ENCODE measurements around the gene SLC16A1.

Gene SLC16A1

DNA sequence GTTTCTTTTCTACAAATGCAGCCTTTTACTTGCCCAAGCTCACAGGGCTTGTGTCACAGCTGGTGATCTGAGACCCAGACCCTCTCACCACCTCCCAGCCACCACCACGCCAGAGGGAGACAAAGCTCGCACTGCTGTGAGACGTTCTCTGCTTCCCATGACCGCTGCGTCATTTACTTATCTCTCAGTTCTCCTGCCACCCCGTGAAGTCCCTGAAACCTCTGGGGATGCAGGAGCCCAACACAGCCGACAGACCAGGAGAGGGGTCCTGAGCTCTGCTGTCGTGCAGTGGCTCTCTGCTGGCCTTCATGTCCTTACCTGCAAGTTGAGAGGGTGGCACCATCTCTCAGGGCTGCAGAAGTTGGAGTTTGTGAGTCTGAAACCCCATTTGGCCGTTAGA, 77.7 kb downstream of the SLC16A1 start:
- DNase-seq: no peak

GRCh38 chr1:112877750-112878149, 78.2 kb downstream of the SLC16A1 start:
- no peak for DNase-seq

- no peak for DNase-seq
Observed at GRCh38 chr1:112876315-112876714, 79.7 kb downstream of the SLC16A1 start.

GRCh38 chr1:112872551-112872962, 83.4 kb downstream of the SLC16A1 start:
- no peak for DNase-seq

DNA sequence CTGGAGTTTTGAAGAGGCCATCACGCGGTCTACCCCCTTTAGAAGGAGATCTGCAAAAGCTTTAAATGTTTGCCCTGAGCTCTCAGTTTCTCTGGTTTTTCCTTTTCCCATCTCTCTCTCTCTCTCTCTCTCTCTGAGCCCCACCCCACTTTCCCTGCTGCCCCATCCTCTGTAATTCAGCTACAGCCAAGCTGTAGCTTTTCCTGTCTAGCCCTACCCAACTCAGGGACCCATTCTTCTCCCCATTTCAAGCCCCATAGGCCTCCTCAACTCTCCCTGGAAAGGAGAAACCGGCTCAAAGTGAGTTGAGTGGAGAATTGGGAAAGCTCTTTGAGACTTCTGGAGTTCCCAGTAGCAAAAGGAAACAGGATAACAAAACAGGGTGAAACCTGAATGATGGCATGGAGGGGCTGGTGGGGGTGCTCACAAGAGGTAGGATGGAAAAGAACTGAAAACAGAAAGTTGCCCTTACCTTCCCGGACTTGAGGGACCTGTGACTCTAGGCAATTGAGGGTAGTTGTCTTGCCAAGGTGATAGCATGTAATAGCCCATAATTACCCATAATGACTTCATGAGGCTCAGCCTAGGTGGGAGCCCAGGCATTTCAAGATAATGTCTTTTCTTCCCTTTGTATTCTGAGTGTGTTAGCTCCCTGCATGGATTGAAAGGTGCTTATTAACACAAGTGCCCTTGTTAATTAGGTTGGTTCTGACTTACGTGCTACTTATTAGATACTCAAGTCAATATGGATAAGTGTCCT, 84.9 kb downstream of the SLC16A1 start:
- no peak for DNase-seq

DNA sequence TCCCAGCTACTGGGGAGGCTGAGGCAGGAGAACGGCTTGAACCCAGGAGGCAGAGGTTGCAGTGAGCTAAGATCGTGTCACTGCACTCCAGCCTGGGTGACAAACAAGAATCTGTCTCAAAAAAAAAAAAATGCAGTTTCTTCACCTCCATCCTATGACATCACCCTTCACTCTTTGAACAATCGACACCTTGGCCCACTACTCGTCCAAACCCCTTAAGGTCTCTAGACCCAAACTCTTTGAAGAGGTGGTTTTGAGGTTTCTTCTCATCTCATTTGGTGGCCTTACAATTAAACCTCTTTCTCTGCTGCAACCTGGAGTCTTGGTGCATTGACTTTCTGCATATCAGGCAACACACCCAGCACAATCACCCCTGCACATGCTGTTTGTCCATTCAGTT, 86.1 kb downstream of the SLC16A1 start:
- no peak for DNase-seq

GRCh38 chr1:112868191-112868590, 87.8 kb downstream of the SLC16A1 start:
- DNase-seq: no peak

DNA sequence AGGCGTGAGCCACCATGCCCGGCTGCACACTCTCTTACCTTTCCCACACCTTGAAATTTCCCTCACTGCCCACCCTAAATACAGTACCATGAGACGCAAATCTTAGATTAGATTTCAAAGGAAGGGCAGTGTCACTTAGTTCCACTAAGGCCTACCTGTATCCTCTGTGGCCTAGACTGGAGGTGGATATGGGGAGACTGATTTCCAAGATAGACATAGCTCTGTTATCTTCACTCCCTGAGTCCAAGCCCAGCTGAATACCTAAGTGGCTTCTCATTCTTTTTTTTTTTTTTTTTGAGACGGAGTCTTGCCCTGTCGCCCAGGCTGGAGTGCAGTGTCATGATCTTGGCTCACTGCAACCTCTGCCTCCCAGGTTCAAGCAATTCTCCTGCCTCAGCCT, 89.0 kb downstream of the SLC16A1 start:
- DNase-seq: no peak

GRCh38 chr1:112866151-112866550, 89.8 kb downstream of the SLC16A1 start:
- DNase-seq: no peak

- DNase-seq: no peak
Observed at GRCh38 chr1:112862753-112863426, 93.1 kb downstream of the SLC16A1 start.
